ENCODE results near the gene PLK1. TPM values are rescaled to one million over a fixed set of nuclear protein-coding genes. Genes with fewer than 3 reads are reported as not detected.
"Not testable (repeated sequence)": the region's sequence is repeated elsewhere in the genome, so short reads cannot be mapped to it uniquely, and the experiment has no call there.

PLK1 gene
- 88.1 and 91.8 TPM in 2 replicates for total RNA-seq

GRCh38 chr16:23678430-23679273 lies at the start of gene PLK1:
TSS of gene PLK1 (plus strand) at chr16:23678889. CDS start at chr16:23678933, 44 bp downstream.
- intact Hi-C loops (cut with micrococcal nuclease): loop anchor here (1.0 to 10.0 kb wide), 5 partner anchors 37 to 226 kb away; partner anchors contain the start of genes COG7, DCTN5, EARS2 and NDUFAB1

- intact Hi-C loops (cut with micrococcal nuclease): no loop called here
These were observed 49.2 kb upstream of the PLK1 start for GRCh38 chr16:23629516-23629915.

GRCh38 chr16:23631874-23632273 lies 46.8 kb upstream of the PLK1 start:
- intact Hi-C loops (cut with micrococcal nuclease): not testable (repeated sequence)

GRCh38 chr16:23634461-23635036 lies 44.1 kb upstream of the PLK1 start:
- intact Hi-C loops (cut with micrococcal nuclease): no loop called here

GRCh38 chr16:23635958-23636357 lies 42.7 kb upstream of the PLK1 start:
- intact Hi-C loops (cut with micrococcal nuclease): no loop called here

GRCh38 chr16:23640615-23640930 lies 38.1 kb upstream of the PLK1 start:
- intact Hi-C loops (cut with micrococcal nuclease): loop anchor here (2.0 kb wide), 1 partner anchor 44 kb away; the partner anchor contains the start of gene NDUFAB1

- intact Hi-C loops (cut with micrococcal nuclease): loop anchor here (1.0 to 2.0 kb wide), 3 partner anchors 37 to 84 kb away; partner anchors contain the start of genes EARS2, NDUFAB1, PLK1 and UBFD1
These were observed 37.5 kb upstream of the PLK1 start, which contains the start of the genes DCTN5 and PALB2 for GRCh38 chr16:23640931-23641765. TSS of gene DCTN5 (plus strand) at chr16:23641466. CDS start at chr16:23641543, 77 bp downstream. TSS of gene PALB2 (minus strand) at chr16:23641310. CDS start at chr16:23641157, 153 bp downstream.

- intact Hi-C loops (cut with micrococcal nuclease): no loop called here
These were observed 36.4 kb upstream of the PLK1 start for GRCh38 chr16:23642246-23642774.

- intact Hi-C loops (cut with micrococcal nuclease): no loop called here
These were observed 27.8 kb upstream of the PLK1 start for GRCh38 chr16:23650674-23651416.

- intact Hi-C loops (cut with micrococcal nuclease): no loop called here
These were observed 26.7 kb upstream of the PLK1 start for GRCh38 chr16:23651943-23652468.

- intact Hi-C loops (cut with micrococcal nuclease): no loop called here
These were observed 14.8 kb upstream of the PLK1 start for GRCh38 chr16:23663918-23664317.

- intact Hi-C loops (cut with micrococcal nuclease): no loop called here
These were observed 11.9 kb upstream of the PLK1 start for GRCh38 chr16:23666571-23667354.

GRCh38 chr16:23667355-23667659 lies 11.4 kb upstream of the PLK1 start:
- intact Hi-C loops (cut with micrococcal nuclease): no loop called here

- intact Hi-C loops (cut with micrococcal nuclease): no loop called here
These were observed 10.5 kb upstream of the PLK1 start for GRCh38 chr16:23668225-23668624.

GRCh38 chr16:23668873-23669272 lies 9.8 kb upstream of the PLK1 start:
- intact Hi-C loops (cut with micrococcal nuclease): no loop called here

GRCh38 chr16:23670137-23670776 lies 8.4 kb upstream of the PLK1 start:
- intact Hi-C loops (cut with micrococcal nuclease): loop anchor here (10.0 kb wide), 1 partner anchor 165 kb away; the partner anchor contains the start of gene PRKCB

- intact Hi-C loops (cut with micrococcal nuclease): loop anchor here (10.0 kb wide), 1 partner anchor 161 kb away; the partner anchor contains the start of gene PRKCB
These were observed 4.6 kb upstream of the PLK1 start for GRCh38 chr16:23673971-23674614.

GRCh38 chr16:23676924-23677480 lies 1.7 kb upstream of the PLK1 start:
- intact Hi-C loops (cut with micrococcal nuclease): loop anchor here (5.0 to 10.0 kb wide), 3 partner anchors 80 to 225 kb away; partner anchors contain the start of genes COG7, NDUFAB1 and PRKCB
